Prostate gland (tissue), 2 donors: Measurements from ENCODE around the gene MT1G.

Experiments
- POLR2A ChIP-seq: fragments of 450-650 bp; IDR thresholded peaks from one replicate; pipeline ENCODE4 v1.6.1; 2016; ENCODE audit warnings: antibody characterized with exemption, mild to moderate bottlenecking
- POLR2AphosphoS5 ChIP-seq: sonication (generic); formaldehyde crosslinking; IDR thresholded peaks from one replicate; pipeline ENCODE4 v1.6.1; 2017; ENCODE audit warnings: antibody characterized with exemption
- TF ChIP-seq, protein P1 (sequence below), 4 experiments: fragments of 200-600 bp in 2 of 4; fragments of 450-650 bp in 2 of 4; sonication (generic) in 2 of 4; IDR thresholded peaks; 1 replicate in 3 of 4; 2 replicates in 1 of 4; pipeline ENCODE4 v1.5.1; 2016 to 2019; ENCODE audit warnings: antibody characterized with exemption in 4 of 4, mild to moderate bottlenecking in 2 of 4, moderate library complexity in 2 of 4

DNA sequence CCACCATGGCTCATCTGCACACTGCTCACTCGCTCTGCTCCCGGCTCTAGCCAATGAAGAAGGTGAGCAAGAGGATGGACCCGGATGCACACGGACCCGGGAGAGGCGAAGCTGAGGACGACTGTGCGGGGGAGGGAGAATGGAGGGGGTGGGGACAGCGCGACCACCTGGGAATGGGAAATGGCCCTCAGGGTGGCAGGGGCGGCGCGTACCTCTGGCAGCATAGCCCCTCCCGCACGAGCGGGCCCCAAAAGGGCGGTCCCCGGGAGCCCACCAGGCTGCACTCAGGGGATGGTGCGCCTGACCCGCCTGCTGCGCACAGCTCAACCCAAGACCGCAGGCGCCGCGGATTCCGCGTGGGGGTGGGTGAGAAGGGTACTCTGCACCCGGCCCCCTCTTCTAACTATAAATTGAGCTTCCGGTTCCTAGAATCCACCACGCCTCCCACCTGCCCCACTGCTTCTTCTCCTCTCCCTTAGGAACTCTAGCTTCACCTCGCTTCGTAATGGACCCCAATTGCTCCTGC, 7.9 kb upstream of the MT1G start:
- TF ChIP-seq, protein P1, sequence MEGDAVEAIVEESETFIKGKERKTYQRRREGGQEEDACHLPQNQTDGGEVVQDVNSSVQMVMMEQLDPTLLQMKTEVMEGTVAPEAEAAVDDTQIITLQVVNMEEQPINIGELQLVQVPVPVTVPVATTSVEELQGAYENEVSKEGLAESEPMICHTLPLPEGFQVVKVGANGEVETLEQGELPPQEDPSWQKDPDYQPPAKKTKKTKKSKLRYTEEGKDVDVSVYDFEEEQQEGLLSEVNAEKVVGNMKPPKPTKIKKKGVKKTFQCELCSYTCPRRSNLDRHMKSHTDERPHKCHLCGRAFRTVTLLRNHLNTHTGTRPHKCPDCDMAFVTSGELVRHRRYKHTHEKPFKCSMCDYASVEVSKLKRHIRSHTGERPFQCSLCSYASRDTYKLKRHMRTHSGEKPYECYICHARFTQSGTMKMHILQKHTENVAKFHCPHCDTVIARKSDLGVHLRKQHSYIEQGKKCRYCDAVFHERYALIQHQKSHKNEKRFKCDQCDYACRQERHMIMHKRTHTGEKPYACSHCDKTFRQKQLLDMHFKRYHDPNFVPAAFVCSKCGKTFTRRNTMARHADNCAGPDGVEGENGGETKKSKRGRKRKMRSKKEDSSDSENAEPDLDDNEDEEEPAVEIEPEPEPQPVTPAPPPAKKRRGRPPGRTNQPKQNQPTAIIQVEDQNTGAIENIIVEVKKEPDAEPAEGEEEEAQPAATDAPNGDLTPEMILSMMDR (IDR thresholded peaks at IDR 0.05), result no peak
- no peak for TF ChIP-seq POLR2A
- TF ChIP-seq POLR2AphosphoS5, result no peak
